GM12801 (cell line): ENCODE measurements around the gene TMEM235.

Experiments used
- CTCF ChIP-seq: IDR thresholded peaks from one replicate; pipeline ENCODE4 v1.5.1; 2011; ENCODE audit warnings: control low read depth; ENCODE audit not compliant: insufficient read length; ENCODE audit errors: extremely low read depth

The TMEM235 gene

GRCh38 chr17:78223061-78223460 is 8.4 kb upstream of the TMEM235 start:
- no peak for TF ChIP-seq CTCF

DNA sequence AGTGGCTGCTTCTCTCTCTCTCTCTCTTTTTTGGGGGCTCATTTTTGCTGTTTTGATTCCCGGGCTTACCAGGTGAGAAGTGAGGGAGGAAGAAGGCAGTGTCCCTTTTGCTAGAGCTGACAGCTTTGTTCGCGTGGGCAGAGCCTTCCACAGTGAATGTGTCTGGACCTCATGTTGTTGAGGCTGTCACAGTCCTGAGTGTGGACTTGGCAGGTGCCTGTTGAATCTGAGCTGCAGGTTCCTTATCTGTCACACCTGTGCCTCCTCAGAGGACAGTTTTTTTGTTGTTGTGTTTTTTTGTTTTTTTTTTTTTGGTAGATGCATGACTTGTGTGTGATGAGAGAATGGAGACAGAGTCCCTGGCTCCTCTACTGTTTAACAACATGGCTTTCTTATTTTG is 7.7 kb upstream of the TMEM235 start:
- no peak for TF ChIP-seq CTCF

- TF ChIP-seq CTCF, result no peak
These were observed 7.0 kb upstream of the TMEM235 start for GRCh38 chr17:78224231-78225087.

GRCh38 chr17:78225088-78225865 is 6.2 kb upstream of the TMEM235 start:
- no peak for TF ChIP-seq CTCF

- TF ChIP-seq CTCF, result no peak
These were observed 5.2 kb upstream of the TMEM235 start for GRCh38 chr17:78226055-78226758.

DNA sequence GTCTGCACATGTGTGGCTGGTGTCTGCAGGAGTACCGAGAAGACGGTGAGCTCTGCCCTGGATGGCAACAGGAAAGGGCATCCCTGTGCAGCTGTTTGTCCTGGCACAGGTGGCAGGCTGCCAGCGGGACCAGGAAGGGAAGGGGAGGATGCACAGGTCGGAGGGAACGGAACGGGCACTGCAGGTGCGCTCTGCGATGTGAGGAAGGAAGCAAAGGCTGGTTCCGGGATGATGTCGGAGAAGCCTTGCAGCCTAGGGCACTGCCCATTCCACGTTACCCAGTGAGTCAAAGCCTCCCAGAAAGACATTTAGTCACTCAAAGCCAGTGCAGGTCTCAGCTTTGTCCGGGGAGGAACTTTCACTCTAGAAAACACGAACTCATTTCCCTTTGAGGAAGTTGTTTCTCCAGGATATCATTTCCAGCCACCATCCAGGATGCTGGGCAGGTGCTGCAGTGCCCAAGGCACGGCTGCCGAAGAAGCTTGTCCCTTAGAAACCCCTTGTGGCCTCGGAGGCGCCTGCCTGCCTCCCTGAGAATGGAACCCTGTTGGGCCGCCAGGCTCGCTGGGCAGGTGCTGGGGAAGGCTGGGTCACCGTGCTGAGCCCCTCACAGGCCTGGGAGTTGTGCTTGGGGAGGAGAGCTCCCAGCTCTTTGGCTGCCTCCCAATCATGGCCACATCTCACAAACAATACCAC is 4.5 kb upstream of the TMEM235 start:
- TF ChIP-seq CTCF, result no peak
